BJ (cell line): Measurements from ENCODE around the gene CEP131. TPM values are rescaled to one million over a fixed set of nuclear protein-coding genes. Genes with fewer than 3 reads are reported as not detected.

Source experiments
- CTCF ChIA-PET: fragments of 350-600 bp; formaldehyde crosslinking; extraction: SDS; loops from one replicate; lab custom pipeline; 2021; ENCODE audit warnings: antibody characterized with exemption, inconsistent platforms; lab: Yijun Ruan, JAX
- POLR2A ChIA-PET: fragments of 300-600 bp; sonication (Branson Sonifier 250); formaldehyde crosslinking; extraction: SDS; loops from one replicate; lab custom pipeline; 2021; ENCODE audit warnings: antibody characterized with exemption; lab: Charles Lee
- DNase-seq: peaks from one replicate; pipeline ENCODE4 v3.0.0-alpha.2; 2011; ENCODE audit warnings: low read depth
- H3K27me3 ChIP-seq: 2 replicates; pipeline ENCODE4 v1.6.0; 2011; ENCODE audit warnings: low read length; ENCODE audit not compliant: control insufficient read depth, insufficient read depth
- H3K36me3 ChIP-seq: 2 replicates; pipeline ENCODE4 v1.5.1; 2011; ENCODE audit warnings: low read length; ENCODE audit not compliant: control insufficient read depth, insufficient read depth
- H3K4me3 ChIP-seq: 2 replicates; pipeline ENCODE4 v1.5.1; 2011; ENCODE audit warnings: low read depth, mild to moderate bottlenecking, control low read depth, low read length
- polyA plus RNA-seq: library from polyadenylated mRNA; depleted of rRNA; stranded (reverse); fragments of >200 nt; gene quantifications from 2 replicates; pipeline ENCODE4 v1.2.3, GENCODE V29; 2011
- TF ChIP-seq, protein P1 (sequence below): IDR thresholded peaks from 2 replicates; pipeline ENCODE4 v1.5.1; 2011; ENCODE audit warnings: low read depth, mild to moderate bottlenecking, control low read depth, inconsistent platforms, low read length, moderate library complexity; ENCODE audit not compliant: insufficient read depth

The CEP131 gene
- polyA plus RNA-seq, 1 experiment = 4.9 TPM

DNA sequence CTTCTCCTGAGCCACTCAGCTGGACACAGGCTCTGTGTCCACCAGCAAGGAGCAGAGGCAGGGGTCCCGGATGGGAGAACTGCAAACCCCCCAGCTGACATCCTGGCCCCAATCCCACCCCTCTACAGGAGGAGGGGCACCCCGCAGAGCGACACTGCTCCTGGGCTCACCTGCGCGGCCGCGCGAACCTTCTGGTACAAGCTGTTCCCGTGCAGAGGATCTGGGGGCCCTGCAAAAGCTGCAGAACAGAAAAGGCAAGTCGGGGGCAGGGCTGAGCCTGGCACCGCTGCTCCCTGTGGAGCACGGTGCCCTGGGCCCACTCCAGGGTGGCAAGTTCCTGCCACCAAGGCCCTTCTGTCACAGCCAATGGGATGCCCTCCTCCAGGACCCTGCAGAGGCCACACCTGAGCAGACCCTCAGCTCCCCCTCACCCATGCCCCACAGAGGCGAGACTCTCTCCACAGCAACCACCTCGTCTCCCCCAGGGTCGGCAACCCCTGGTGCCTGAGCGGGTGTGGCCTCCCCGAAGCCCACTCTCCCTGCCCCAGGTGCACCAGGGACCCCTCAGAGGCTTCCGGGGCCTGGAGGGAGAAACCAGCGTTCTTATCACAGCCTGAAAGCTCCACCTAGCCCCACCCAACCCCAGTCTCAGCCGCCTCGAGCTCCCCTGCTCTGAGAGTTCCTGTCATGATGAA lies 11.2 kb upstream of the CEP131 start:
- H3K36me3 ChIP-seq = peaks cover 34% of the 10 kb centered on the region
- no peaks in the 10 kb centered on the region for H3K27me3 ChIP-seq
- ChIA-PET POLR2A (no interaction called here), CTCF (no interaction called here)
- no peak for DNase-seq
- TF ChIP-seq, protein P1, sequence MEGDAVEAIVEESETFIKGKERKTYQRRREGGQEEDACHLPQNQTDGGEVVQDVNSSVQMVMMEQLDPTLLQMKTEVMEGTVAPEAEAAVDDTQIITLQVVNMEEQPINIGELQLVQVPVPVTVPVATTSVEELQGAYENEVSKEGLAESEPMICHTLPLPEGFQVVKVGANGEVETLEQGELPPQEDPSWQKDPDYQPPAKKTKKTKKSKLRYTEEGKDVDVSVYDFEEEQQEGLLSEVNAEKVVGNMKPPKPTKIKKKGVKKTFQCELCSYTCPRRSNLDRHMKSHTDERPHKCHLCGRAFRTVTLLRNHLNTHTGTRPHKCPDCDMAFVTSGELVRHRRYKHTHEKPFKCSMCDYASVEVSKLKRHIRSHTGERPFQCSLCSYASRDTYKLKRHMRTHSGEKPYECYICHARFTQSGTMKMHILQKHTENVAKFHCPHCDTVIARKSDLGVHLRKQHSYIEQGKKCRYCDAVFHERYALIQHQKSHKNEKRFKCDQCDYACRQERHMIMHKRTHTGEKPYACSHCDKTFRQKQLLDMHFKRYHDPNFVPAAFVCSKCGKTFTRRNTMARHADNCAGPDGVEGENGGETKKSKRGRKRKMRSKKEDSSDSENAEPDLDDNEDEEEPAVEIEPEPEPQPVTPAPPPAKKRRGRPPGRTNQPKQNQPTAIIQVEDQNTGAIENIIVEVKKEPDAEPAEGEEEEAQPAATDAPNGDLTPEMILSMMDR = no peak
- H3K4me3 ChIP-seq = no peak overlapping the region

GRCh38 chr17:81233316-81233715 lies 10.6 kb upstream of the CEP131 start:
- Histone ChIP-seq H3K4me3 (no peak overlapping the region), H3K36me3 (peaks cover 34% of the 10 kb centered on the region), H3K27me3 (no peaks in the 10 kb centered on the region)
- DNase-seq = no peak
- CTCF ChIA-PET = no interaction called here
- TF ChIP-seq, protein P1 = no peak
- POLR2A ChIA-PET = no interaction called here

GRCh38 chr17:81232616-81233241 lies 10.0 kb upstream of the CEP131 start:
- POLR2A ChIA-PET = no interaction called here
- TF ChIP-seq, protein P1 = no peak
- no peak overlapping the region for H3K4me3 ChIP-seq
- CTCF ChIA-PET = interaction anchor here (1.1 kb wide), 1 partner anchor 10 kb away, joined by 3 read pairs; no protein-coding TSS in a partner anchor
- H3K36me3 ChIP-seq = peaks cover 34% of the 10 kb centered on the region
- no peak for DNase-seq
- no peaks in the 10 kb centered on the region for H3K27me3 ChIP-seq

DNA sequence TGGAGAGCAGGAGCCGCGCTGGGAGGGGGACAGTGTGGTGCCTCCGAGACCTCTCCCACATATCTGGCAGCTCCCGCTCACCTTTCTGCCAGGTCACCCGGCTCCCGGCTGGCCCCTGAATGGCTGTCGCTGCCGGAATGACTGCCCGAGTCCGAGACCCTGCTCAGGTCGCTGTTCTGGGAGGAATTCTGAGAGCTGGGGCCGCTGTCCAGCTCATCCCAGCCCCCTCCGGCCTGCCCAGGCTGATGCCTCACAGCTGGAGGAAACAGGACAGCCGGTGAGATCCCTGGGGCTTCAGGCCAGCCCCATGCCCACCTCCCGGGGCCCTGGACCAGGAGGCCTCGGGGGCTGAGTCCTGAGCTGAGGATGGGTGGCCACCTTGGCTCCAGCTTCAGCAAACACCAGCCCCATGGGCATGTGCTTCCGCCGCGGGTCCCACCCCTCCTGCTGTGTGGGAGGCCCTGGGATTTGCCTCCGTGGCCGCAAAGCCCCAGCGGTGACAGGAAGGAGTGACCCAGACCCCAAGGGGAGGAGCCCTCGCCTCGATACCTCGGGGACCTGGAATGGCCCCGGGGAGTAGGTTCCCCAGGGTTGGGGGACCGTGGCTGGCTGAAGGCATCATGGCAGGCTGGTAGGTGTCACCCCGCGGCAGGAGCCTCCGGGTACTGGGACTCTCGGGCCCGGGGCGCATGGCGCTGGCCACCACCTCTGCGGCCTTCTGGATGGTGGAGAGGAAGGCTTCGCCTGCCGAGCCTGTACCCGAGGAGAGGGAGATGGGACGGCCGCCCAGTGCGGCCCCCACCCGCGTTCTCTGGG lies 9.2 kb upstream of the CEP131 start:
- Histone ChIP-seq H3K36me3 (peaks cover 34% of the 10 kb centered on the region), H3K27me3 (no peaks in the 10 kb centered on the region), H3K4me3 (no peak overlapping the region)
- POLR2A ChIA-PET = no interaction called here
- DNase-seq = no peak
- CTCF ChIA-PET = interaction anchor here (0.7 to 1.1 kb wide), 2 partner anchors 10 to 188 kb away, joined by 3 read pairs; no protein-coding TSS in a partner anchor
- TF ChIP-seq, protein P1 = no peak

- CTCF ChIA-PET = interaction anchor here (0.7 kb wide), 1 partner anchor 187 kb away, joined by 3 read pairs; no protein-coding TSS in a partner anchor
- H3K36me3 ChIP-seq = peaks cover 34% of the 10 kb centered on the region
Measured at GRCh38 chr17:81231121-81231645, 8.4 kb upstream of the CEP131 start.

More at GRCh38 chr17:81231121-81231645, 8.4 kb upstream of the CEP131 start:
- H3K27me3 ChIP-seq = no peaks in the 10 kb centered on the region
- POLR2A ChIA-PET = no interaction called here
- no peak overlapping the region for H3K4me3 ChIP-seq
- no peak for DNase-seq
- TF ChIP-seq, protein P1 = no peak
